NCI-H2227 (cell line): Measurements from ENCODE around the gene FYB1.
"Not testable (repeated sequence)": the region's sequence is repeated elsewhere in the genome, so short reads cannot be mapped to it uniquely, and the experiment has no call there.

ENCODE experiments used
- DNase-seq: peaks from one replicate; lab custom pipeline; 2025; ENCODE audit not compliant: unreplicated experiment; lab: John Stamatoyannopoulos, UW

The FYB1 gene

DNA sequence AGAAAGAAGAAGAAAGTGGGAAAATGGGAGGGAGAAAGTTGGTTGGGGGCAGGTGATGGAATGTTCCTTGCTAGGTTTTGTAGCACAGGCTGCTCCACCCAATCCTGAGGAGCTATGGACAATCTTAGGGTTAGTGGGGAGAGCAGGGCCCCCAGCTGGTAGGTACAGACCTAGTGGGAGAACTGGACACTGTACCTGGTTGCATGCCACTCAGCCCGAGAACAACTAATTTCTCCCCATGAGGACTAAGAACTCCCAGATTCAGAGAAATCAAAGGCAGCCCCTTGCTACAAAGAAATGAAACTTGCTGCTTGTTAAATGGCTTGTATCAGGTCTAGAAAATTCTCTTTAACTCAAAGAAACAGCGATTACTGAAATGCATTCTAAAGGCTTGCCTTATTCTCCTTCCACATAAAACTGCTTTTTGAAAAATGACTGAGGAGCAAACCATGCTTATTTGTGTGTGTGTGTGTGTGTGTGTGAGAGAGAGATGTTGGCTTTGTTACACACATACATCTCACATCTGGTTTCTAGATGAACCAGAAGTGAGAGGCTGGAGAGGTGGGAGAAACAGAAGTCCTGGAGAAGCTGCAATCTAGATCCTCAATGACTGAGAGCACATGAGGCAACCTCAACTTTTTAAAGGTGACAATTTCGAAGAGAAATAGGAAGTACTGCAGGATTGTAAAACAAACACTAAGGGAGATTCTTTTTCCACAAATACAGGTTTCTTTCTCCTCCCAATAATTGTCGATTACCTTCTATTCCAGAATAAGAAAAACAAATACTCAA, 28.9 kb downstream of the FYB1 start:
- no peak for DNase-seq

- no peak for DNase-seq
These were observed 29.9 kb downstream of the FYB1 start for GRCh38 chr5:39189292-39189955.

DNA sequence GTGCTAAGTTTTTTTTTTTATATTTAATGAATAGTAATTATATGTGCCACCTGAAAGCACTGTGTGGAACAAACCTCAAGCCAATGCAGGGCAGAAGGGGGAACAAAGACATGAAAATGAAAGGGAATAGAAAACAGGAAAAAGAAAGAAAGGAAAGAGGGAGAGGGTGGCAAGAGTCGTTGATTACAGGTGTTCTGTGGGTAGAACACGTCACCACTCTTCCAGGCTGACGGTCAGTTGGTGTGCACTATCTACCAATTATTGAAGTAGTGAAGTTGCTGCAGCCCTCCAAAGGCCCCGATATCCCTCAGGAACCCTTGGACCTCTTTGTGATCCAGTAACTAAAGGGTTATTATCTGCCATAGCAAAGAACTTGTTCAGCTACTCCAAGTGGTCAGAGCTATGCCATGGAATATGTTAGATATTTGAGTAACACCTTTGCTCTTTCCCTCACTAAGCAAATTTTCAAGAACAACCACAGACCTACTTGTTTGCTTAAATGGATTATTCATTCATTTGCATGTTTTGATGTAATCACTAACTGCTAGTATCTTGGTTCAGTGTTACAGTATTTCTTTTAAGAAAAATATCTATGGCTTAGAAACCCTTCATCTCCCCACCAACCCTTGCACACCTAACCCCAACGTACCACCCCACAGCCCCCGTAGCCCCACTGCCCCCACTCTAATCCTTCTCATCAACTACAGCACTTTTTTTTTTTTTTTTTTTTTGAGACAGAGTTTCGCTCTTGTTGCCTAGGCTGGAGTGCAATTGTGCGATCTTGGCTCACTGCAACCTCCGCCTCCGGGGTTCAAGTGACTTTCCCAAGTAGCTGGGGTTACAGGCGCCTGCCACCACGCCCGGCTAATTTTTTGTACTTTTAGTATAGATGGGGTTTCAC, 31.3 kb downstream of the FYB1 start:
- no peak for DNase-seq

- DNase-seq = no peak
These were observed 32.4 kb downstream of the FYB1 start for GRCh38 chr5:39186722-39187539.

- no peak for DNase-seq
These were observed 33.1 kb downstream of the FYB1 start for GRCh38 chr5:39186289-39186688.

- no peak for DNase-seq
These were observed 33.6 kb downstream of the FYB1 start for GRCh38 chr5:39185761-39186160.

DNA sequence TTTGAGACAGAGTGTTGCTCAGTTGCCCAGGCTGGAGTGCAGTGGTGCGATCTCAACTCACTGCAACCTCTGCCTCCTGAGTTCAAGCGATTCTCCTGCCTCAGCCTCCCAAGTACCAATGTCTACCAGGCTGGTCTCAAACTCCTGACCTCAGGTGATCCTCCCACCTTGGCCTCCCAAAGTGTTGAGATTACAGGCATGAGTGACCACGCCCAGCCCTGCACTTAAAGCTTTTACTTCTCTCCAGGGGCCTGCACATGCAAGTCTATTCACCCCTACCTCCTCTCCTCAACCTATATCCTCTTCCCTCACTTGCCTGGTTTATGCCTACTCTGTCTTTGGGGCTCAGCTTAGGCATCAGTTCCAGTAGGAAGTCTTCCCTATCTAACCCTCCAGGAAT, 39.8 kb downstream of the FYB1 start:
- DNase-seq = not testable (repeated sequence)

GRCh38 chr5:39178861-39179260, 40.5 kb downstream of the FYB1 start:
- DNase-seq = no peak

DNA sequence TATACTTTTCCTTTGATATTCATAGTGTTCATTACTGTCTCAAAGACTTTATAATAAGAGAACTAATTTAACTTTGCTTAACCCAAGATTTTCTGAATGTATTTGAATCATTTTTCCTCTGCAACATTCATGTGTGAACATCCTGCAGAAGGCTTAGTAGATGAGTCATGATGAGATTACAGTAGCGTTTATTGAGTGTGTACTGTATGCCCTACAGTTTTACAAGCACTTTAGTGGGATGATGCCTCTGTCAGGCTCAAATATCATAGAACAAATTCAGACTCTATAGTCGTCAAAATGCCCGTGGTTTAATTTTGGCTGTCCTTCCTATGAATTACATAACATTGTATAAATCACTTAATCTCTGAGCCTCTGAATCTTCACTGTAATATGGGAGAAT, 41.2 kb downstream of the FYB1 start:
- DNase-seq = no peak

GRCh38 chr5:39177631-39177964, 41.8 kb downstream of the FYB1 start:
- no peak for DNase-seq

GRCh38 chr5:39176759-39177630, 42.4 kb downstream of the FYB1 start:
- DNase-seq = no peak

DNA sequence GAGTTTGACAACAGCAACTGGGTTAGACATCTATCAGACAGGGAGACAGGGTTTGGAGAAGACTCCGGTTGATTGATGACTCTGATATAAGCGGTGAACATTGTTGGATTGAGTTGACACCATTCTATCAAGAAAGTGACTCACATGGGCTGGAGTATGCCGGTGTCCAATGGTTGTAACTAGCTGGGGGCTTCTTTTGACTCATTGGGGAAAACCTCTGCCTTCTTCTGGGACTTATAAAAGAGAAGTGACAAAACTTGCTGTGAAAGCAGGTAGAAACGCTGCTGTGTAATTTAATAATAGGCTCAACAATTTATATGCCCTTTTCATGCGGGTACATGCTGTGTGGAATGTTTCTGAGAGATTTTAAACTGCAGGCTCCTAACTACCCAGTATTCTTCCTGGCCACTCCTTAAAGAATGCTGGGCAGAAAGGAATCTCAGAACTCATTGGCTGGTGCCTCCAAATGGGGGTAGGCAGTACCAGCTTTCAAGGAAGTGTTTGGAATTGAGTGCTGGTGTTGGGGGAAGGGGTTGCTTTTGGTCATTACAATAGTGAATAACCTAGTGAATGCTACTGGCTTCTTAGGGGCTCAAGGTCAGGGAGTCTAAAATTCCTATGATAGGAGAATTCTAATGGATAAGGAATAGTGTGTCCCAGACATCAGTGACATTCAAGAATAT, 43.9 kb downstream of the FYB1 start:
- no peak for DNase-seq

DNA sequence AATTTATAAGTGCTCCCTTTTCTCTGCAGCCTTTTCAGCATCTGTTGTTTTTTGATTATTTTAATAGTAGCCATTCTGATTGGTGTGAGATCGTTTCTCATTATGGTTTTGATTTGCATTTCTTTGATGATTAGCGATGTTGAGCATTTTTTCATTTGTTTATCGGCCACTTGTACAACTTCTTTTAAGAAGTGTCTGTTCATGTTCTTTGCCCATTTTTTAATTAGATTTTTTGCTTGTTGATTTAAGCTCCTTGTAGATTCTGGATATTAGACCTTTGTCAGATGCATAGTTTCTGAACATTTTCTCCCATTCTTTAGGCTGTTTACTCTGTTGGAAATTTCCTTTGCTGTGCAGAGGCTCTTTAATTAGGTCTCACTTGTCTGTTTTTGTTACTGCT, 46.3 kb downstream of the FYB1 start:
- no peak for DNase-seq

DNA sequence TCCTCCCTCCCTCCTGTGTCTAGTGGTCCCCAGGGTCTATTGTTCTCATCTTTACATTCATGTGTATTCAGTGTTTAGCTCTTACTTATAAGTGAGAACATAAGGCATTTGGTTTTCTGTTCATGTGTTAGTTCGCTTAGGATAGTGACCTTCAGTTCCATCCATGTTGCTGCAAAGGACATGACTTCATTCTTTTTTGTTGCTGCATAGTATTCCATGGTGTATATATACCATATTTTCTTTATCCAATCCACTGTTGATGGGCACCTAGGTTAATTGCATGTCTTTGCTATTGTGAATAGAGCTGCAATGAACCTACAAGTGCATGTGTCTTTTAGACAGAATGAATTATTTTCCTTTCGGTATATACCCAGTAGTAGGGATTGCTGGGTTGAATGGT, 46.8 kb downstream of the FYB1 start:
- DNase-seq = no peak

GRCh38 chr5:39171647-39172046, 47.7 kb downstream of the FYB1 start:
- DNase-seq = no peak

GRCh38 chr5:39169081-39169480, 50.3 kb downstream of the FYB1 start:
- no peak for DNase-seq

DNA sequence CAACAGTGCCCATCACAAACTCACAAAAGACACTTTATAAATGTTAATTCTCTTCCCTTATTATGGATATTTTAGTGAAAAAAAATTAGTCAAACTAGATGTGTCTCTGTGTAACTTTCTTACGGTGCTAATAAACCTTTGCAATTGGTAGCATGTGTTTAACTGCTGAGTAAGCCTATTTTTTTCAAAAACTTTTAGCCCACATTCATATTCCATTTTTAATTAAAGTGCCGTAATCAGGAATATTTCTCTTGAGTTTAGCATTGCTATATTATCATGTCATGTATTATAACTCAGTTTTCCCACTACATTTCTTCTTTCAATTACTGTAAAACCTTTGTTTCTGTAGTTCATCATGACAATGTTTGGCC, 51.4 kb downstream of the FYB1 start:
- no peak for DNase-seq

- DNase-seq = no peak
These were observed 52.0 kb downstream of the FYB1 start for GRCh38 chr5:39167141-39167971.
